ENCODE data around the gene FRS3. TPM values are rescaled to one million over a fixed set of nuclear protein-coding genes. Genes with fewer than 3 reads are reported as not detected.
A peak's percentile ranks its signal among the peaks of the same experiment; 100 is the strongest.

The FRS3 gene
- total and polyA plus RNA-seq, 9 of the 15 experiments (the other 6 are each of a cell fraction or from before 2014, with no cell fraction given) = 0.03 to 3.7 (median 1.6) TPM

DNA sequence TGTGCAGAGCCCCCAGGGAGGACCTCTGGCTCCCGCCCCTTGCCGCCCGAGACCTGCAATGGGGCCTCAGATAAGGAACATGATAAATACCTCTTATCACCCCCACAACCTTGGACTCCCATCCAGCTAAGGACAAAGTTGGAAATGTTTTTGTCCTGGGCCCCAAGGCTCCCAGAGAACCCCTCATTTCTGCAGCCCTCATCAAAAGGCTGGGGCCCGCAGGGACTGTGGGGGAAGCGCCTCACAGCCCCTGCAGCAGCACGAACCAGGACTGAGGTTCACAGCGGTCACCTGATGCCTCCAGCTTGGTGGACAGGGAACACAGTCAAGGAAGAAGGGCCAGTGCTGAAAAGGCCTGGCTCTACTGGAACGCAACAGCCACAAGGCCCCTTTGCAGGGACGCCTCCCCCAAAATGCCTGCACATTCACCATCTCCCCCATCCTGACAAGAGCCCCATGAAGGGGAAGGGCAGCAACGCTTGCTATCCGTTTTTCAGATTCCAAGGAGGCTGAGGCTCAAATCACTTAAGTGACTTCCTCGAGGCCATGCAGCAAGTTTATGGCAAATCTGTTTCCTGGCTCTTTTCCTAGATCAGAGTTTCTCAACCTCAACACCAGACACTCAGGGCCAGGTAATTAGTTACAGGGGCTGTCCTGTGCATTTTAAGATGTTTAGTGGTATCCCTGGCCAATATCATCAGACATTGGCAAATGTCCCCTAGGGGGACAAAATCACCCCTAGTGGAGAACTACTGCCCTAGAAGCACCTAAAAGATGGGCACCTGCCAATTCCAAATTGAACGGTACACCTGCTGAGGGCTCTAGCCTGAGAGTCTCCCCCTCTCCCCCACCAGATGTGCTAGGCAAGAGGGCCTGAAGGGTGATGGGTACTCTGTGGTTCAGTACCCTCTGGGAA lies 54.9 kb downstream of the FRS3 start (continued):
- TF ChIP-seq, protein P1, sequence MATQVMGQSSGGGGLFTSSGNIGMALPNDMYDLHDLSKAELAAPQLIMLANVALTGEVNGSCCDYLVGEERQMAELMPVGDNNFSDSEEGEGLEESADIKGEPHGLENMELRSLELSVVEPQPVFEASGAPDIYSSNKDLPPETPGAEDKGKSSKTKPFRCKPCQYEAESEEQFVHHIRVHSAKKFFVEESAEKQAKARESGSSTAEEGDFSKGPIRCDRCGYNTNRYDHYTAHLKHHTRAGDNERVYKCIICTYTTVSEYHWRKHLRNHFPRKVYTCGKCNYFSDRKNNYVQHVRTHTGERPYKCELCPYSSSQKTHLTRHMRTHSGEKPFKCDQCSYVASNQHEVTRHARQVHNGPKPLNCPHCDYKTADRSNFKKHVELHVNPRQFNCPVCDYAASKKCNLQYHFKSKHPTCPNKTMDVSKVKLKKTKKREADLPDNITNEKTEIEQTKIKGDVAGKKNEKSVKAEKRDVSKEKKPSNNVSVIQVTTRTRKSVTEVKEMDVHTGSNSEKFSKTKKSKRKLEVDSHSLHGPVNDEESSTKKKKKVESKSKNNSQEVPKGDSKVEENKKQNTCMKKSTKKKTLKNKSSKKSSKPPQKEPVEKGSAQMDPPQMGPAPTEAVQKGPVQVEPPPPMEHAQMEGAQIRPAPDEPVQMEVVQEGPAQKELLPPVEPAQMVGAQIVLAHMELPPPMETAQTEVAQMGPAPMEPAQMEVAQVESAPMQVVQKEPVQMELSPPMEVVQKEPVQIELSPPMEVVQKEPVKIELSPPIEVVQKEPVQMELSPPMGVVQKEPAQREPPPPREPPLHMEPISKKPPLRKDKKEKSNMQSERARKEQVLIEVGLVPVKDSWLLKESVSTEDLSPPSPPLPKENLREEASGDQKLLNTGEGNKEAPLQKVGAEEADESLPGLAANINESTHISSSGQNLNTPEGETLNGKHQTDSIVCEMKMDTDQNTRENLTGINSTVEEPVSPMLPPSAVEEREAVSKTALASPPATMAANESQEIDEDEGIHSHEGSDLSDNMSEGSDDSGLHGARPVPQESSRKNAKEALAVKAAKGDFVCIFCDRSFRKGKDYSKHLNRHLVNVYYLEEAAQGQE (IDR thresholded peaks at IDR 0.05; ENCODE audit: borderline replicate concordance) = no peak
- TF ChIP-seq, protein P1 (CRISPR knock-in tag; IDR thresholded peaks at IDR 0.05; ENCODE audit: low read depth) = 0 out of 2 replicates have a peak, but pooled peaks have one; percentile 6
- no peak for TF ChIP-seq ESRRB (CRISPR knock-in tag; IDR thresholded peaks at IDR 0.05; ENCODE audit: borderline replicate concordance)
- no peak for TF ChIP-seq HDAC6 (IDR thresholded peaks at IDR 0.05; ENCODE audit: low read depth, low read length)
- no peak for TF ChIP-seq NCOA2 (IDR thresholded peaks at IDR 0.05; ENCODE audit: partially characterized antibody in 2 of 2)
- TF ChIP-seq, protein P2, sequence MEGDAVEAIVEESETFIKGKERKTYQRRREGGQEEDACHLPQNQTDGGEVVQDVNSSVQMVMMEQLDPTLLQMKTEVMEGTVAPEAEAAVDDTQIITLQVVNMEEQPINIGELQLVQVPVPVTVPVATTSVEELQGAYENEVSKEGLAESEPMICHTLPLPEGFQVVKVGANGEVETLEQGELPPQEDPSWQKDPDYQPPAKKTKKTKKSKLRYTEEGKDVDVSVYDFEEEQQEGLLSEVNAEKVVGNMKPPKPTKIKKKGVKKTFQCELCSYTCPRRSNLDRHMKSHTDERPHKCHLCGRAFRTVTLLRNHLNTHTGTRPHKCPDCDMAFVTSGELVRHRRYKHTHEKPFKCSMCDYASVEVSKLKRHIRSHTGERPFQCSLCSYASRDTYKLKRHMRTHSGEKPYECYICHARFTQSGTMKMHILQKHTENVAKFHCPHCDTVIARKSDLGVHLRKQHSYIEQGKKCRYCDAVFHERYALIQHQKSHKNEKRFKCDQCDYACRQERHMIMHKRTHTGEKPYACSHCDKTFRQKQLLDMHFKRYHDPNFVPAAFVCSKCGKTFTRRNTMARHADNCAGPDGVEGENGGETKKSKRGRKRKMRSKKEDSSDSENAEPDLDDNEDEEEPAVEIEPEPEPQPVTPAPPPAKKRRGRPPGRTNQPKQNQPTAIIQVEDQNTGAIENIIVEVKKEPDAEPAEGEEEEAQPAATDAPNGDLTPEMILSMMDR (IDR thresholded peaks at IDR 0.05 in 2 of 3, conservative IDR thresholded peaks at IDR 0.05 in 1 of 3; ENCODE audit: insufficient read depth in 2 of 3, low read depth in 1 of 3, low read length in 3 of 3) = peak in 1 of 3 experiments; percentile 20; a peak in 1 of 6 replicates
- TF ChIP-seq ARID2 (IDR thresholded peaks at IDR 0.05) = no peak
- TF ChIP-seq, protein P3, sequence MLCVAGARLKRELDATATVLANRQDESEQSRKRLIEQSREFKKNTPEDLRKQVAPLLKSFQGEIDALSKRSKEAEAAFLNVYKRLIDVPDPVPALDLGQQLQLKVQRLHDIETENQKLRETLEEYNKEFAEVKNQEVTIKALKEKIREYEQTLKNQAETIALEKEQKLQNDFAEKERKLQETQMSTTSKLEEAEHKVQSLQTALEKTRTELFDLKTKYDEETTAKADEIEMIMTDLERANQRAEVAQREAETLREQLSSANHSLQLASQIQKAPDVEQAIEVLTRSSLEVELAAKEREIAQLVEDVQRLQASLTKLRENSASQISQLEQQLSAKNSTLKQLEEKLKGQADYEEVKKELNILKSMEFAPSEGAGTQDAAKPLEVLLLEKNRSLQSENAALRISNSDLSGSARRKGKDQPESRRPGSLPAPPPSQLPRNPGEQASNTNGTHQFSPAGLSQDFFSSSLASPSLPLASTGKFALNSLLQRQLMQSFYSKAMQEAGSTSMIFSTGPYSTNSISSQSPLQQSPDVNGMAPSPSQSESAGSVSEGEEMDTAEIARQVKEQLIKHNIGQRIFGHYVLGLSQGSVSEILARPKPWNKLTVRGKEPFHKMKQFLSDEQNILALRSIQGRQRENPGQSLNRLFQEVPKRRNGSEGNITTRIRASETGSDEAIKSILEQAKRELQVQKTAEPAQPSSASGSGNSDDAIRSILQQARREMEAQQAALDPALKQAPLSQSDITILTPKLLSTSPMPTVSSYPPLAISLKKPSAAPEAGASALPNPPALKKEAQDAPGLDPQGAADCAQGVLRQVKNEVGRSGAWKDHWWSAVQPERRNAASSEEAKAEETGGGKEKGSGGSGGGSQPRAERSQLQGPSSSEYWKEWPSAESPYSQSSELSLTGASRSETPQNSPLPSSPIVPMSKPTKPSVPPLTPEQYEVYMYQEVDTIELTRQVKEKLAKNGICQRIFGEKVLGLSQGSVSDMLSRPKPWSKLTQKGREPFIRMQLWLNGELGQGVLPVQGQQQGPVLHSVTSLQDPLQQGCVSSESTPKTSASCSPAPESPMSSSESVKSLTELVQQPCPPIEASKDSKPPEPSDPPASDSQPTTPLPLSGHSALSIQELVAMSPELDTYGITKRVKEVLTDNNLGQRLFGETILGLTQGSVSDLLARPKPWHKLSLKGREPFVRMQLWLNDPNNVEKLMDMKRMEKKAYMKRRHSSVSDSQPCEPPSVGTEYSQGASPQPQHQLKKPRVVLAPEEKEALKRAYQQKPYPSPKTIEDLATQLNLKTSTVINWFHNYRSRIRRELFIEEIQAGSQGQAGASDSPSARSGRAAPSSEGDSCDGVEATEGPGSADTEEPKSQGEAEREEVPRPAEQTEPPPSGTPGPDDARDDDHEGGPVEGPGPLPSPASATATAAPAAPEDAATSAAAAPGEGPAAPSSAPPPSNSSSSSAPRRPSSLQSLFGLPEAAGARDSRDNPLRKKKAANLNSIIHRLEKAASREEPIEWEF (CRISPR knock-in tag; IDR thresholded peaks at IDR 0.05) = no peak
- TF ChIP-seq, protein P4, sequence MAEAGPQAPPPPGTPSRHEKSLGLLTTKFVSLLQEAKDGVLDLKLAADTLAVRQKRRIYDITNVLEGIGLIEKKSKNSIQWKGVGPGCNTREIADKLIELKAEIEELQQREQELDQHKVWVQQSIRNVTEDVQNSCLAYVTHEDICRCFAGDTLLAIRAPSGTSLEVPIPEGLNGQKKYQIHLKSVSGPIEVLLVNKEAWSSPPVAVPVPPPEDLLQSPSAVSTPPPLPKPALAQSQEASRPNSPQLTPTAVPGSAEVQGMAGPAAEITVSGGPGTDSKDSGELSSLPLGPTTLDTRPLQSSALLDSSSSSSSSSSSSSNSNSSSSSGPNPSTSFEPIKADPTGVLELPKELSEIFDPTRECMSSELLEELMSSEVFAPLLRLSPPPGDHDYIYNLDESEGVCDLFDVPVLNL (CRISPR knock-in tag; IDR thresholded peaks at IDR 0.05; ENCODE audit: low read depth) = no peak

Measured in K562 (cell line).